HG03457 (cell line): ENCODE measurements around the gene C5orf22.
"Not testable (repeated sequence)": the region's sequence is repeated elsewhere in the genome, so short reads cannot be mapped to it uniquely, and the experiment has no call there.

Experiments used
- ATAC-seq: cut with Tn5 transposase; IDR thresholded peaks from one replicate; pipeline ENCODE4 v1.9.1; 2021; ENCODE audit warnings: moderate number of reproducible peaks; ENCODE audit not compliant: unreplicated experiment

C5orf22 gene

GRCh38 chr5:31531888-31532547 lies at the start of gene C5orf22, which contains the start of gene DROSHA:
Gene C5orf22, plus strand, starts transcription at chr5:31532301. Its CDS starts 92 bp downstream, at chr5:31532393.
Gene DROSHA, minus strand, starts transcription at chr5:31532093. Its CDS starts 3,034 bp downstream, at chr5:31529059.
- peak; percentile 88 for ATAC-seq

GRCh38 chr5:31485376-31486207 lies 46.5 kb upstream of the C5orf22 start:
- ATAC-seq: no peak

- ATAC-seq: no peak
Measured at GRCh38 chr5:31486441-31486840, 45.7 kb upstream of the C5orf22 start.

DNA sequence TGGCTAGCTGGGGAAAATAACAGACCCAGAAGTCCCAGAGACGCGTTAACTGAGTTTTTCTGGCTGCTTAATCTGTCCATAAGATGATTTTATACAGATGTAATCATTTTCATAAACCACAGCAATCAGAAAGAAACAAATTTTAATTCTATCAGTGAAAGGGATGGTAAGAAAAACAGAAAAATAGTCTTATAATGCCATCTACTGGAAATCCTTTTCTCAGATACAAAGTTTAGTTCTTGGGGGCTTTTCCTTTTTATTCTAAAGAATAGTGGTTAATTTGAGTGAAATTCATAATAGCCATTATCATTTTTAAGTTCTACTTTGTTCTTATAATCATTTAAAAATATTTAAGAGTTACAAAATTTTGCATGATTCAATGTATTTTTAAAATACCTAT lies 44.6 kb upstream of the C5orf22 start:
- no peak for ATAC-seq

DNA sequence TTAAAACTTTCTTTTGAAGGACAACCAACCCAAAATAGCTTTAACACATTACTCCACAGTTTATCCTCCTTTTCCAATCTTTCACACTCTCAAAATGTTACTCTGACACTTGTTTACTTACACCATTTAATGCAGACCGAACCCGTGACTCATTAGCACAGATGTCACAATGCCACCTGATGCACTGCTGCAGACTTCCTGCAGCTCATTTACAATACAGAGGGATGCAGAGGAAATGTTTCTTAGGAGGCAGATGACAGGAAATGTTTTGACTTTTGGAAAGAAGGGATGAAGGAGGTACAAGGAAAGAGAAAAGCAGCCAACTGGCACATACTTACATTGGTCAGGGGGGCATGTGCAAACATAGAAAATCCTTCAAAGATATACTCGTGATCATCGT lies 39.2 kb upstream of the C5orf22 start:
- no peak for ATAC-seq

DNA sequence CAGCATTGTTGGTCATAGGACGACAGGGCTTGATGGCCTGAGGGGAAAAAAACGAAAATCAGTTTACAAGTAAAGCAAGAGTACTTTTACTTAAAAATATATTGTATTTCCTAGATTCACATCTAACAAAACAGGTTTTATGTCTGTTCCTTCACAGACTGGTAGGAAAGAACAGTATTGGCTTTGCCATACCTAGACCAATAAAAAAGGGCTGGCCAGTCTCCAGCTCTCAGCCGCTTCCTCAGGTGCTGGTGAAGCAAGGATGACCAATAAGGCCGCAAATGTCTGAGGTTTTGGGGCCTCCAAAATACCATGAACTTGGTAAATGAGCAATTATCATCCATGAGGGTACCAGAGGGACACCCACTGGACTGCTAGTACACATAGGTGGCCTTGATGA lies 36.8 kb upstream of the C5orf22 start:
- ATAC-seq: no peak

- ATAC-seq: no peak
Measured at GRCh38 chr5:31496301-31496700, 35.8 kb upstream of the C5orf22 start.

- no peak for ATAC-seq
Measured at GRCh38 chr5:31496891-31497290, 35.2 kb upstream of the C5orf22 start.

DNA sequence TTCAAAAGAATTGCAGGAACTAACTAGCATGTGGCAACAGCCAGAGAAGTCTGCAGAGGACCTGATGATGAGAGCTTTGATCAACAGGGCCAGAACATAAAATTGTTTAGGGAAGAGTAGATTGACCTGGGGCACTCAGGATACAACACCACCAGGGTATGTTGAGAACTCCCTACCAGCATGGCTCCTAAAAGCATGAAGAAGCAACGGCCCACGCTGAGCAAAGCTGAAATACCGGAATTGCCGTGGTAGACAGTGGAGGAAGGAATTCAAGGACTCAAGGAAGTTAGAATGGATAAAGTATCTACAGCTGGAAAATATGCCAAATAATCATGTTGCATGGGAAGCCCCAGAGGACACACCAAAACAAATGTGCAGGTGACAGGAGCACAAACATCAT lies 31.8 kb upstream of the C5orf22 start:
- no peak for ATAC-seq

- ATAC-seq: no peak
Measured at GRCh38 chr5:31502506-31502905, 29.6 kb upstream of the C5orf22 start.

DNA sequence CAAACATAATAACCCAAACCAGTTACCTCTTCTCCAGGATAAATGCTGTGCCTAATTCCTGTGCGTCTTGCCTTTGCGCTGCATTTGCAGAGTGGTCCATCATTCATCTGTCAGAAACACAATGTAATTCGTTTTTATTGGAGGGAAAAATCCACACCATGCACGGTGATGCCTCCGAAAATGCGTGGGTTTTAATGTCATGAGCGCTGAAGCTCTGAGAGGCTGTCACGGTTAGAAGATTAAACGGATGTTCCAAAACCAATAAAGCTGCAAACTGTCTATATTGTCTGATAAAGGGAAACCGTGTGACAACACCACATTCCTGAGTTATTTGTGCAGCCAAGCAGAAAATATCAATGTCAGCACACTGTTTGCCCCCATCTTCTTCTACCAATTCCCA lies 27.6 kb upstream of the C5orf22 start:
- ATAC-seq: no peak

DNA sequence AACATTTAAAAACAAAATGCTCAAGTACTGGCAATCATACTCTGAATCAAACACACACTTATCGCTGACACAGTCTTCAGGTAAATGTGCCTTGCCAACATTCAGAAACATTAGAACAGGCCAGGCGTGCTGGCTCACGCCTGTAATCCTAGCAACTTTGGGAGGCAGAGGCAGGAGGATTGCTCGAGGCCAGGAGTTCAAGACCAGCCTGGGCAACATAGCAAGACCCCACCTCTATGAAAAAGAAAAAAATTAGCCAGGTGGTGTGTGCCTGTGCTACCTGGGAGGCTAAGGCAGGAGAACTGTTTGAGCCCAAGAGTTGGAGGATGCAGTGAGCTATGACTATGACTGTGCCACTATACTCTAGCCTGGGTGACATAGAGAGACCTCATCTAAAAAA lies 20.8 kb upstream of the C5orf22 start:
- no peak for ATAC-seq

GRCh38 chr5:31516802-31517201 lies 15.3 kb upstream of the C5orf22 start:
- no peak for ATAC-seq

DNA sequence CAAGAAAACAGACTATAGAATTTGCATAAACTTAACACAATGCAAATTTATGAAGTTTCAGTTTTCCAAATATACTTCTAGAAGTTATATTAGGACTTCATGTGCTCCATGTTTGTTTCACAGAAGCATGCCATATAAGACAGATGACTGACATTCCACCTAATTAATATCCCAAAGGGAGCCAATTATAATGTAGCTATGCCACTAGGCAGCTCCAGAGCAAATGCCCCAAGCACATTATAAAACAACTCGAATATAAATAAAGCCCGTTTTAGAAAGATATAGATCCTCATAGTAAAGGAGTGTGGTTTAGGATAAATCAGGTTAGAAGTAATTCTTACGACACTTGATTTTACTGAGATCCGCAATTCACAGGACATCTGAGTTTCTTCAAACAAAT lies 9.1 kb upstream of the C5orf22 start:
- ATAC-seq: no peak

GRCh38 chr5:31530541-31531265 lies 1.4 kb upstream of the C5orf22 start:
- ATAC-seq: no peak

- peak; percentile 26 for ATAC-seq
Measured at GRCh38 chr5:31531543-31531887, 586 bp upstream of the C5orf22 start.

DNA sequence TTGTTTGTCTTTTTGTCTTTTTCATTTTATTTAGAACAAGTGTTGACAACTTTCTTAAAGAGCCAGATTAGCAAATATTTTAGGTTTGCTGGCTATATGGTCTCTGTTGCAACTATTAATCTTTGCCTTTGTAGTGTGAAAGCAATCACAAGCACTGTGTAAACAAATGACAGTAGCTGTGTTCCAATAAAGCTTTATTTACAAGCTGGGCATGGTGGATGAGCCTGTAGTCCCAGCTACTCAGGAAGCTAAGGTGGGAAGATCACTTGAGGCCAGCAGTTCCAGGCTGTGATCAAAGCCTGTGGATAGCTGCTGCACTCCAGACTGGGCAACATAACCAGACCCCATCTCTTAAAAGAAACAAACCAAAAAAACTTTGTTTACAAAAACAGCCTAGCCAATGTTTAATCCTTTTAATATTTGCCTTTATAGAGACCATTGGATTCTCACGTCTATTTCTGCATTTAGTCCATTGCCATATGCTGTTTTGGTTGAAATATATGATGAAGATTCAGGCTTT lies 2.5 kb downstream of the C5orf22 start:
- ATAC-seq: no peak

DNA sequence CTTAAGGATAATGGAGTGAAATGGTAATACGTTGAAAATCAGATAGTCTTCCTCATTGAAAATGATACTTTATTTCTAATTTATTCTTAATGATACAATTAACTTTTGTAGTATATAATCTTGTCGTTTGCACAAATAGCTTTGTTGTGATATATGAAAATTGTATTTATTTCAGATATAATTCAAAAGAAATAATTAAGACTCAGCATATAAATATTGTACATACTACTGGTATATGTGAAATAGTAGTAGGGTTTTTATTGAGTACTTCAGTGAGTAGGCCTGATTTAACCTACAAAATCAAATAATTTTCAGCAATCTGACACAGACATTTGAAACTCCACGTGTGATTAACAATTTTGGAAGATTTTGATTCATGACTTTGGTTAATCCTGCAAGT lies 4.8 kb downstream of the C5orf22 start:
- ATAC-seq: no peak

GRCh38 chr5:31537349-31537748 lies 5.2 kb downstream of the C5orf22 start:
- ATAC-seq: no peak

- ATAC-seq: no peak
Measured at GRCh38 chr5:31537851-31538250, 5.8 kb downstream of the C5orf22 start.

- not testable (repeated sequence) for ATAC-seq
Measured at GRCh38 chr5:31549114-31549513, 17.0 kb downstream of the C5orf22 start.

- ATAC-seq: no peak
Measured at GRCh38 chr5:31551878-31552277, 19.8 kb downstream of the C5orf22 start.
